ENCODE data around the gene PRKCH. TPM values are rescaled to one million over a fixed set of nuclear protein-coding genes. Genes with fewer than 3 reads are reported as not detected.
A peak's percentile ranks its signal among the peaks of the same experiment; 100 is the strongest.

PRKCH gene
- total and polyA plus RNA-seq, 2 of the 13 experiments (the other 11 are each of a cell fraction or from before 2014, with no cell fraction given) = 0.48 to 1.3 TPM

GRCh38 chr14:61559641-61560201, 238.3 kb downstream of the PRKCH start (continued):
- TF ChIP-seq ZNF646 (CRISPR knock-in tag; IDR thresholded peaks at IDR 0.05) (no peak), GRHL1 (CRISPR knock-in tag; conservative IDR thresholded peaks at IDR 0.05) (no peak), SOX6 (IDR thresholded peaks at IDR 0.05) (no peak), SOX6 (CRISPR knock-in tag; IDR thresholded peaks at IDR 0.05) (0 out of 2 replicates have a peak, but pooled peaks have one; percentile 14), HIC2 (CRISPR knock-in tag; IDR thresholded peaks at IDR 0.05; ENCODE audit: low read depth) (no peak), SKIL (CRISPR knock-in tag; IDR thresholded peaks at IDR 0.05; ENCODE audit: borderline replicate concordance) (no peak), RFX1 (IDR thresholded peaks at IDR 0.05) (no peak), ZNF616 (CRISPR knock-in tag; IDR thresholded peaks at IDR 0.05; ENCODE audit: low read depth) (no peak), ZNF441 (CRISPR knock-in tag; IDR thresholded peaks at IDR 0.05; ENCODE audit: borderline replicate concordance) (no peak), PREB (CRISPR knock-in tag; IDR thresholded peaks at IDR 0.05) (no peak), ZFP82 (CRISPR knock-in tag; IDR thresholded peaks at IDR 0.05; ENCODE audit: borderline replicate concordance) (no peak), POLR2A (IDR thresholded peaks at IDR 0.05; ENCODE audit: insufficient read depth in 1 of 2, low read depth in 2 of 2, low read length in 2 of 2) (peak; percentile 53 to 65; a peak in 3 of 4 replicates), NFE2L2 (IDR thresholded peaks at IDR 0.05; ENCODE audit: low read length) (no peak), NFRKB (IDR thresholded peaks at IDR 0.05) (no peak), XRCC5 (optimal IDR thresholded peaks at IDR 0.05; ENCODE audit: low read length) (peak; percentile 18), ZNF724P (CRISPR knock-in tag; IDR thresholded peaks at IDR 0.05; ENCODE audit: borderline replicate concordance) (no peak), ZNF782 (CRISPR knock-in tag; IDR thresholded peaks at IDR 0.05; ENCODE audit: borderline replicate concordance) (no peak), ZNF253 (CRISPR knock-in tag; IDR thresholded peaks at IDR 0.05; ENCODE audit: borderline replicate concordance) (no peak)
